ENCODE data around the gene SYT1. TPM values are rescaled to one million over a fixed set of nuclear protein-coding genes. Genes with fewer than 3 reads are reported as not detected.

SYT1 gene
- total RNA-seq, 2 donors from 2014 or later, result 1.3 to 1.9 TPM

DNA sequence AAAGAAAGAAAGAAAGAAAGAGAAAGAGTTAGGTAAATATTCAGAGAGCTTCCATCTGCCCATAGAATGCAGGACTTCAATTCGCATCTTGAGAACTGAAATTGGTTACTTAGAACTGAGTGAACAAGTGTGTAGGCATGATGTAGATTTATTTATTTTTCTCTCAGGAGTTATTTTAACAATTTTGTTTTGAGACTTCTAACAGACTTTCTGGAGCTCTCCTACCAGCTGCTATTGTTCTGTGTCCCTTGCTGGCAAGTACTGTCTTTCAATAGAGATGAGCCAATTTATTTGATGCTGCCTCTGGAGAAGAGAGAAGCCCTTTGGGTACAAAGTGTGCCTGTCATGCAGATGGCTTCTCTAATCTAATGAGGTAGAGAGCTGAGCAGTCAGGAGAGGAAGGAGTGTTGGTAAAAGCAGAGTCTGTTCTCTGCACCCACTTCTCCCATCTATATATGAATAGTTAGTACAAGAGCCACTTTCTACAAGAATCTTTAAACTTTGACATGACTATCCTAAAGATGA lies 67.0 kb downstream of the SYT1 start:
- Histone ChIP-seq H3K27me3 (replicated peaks; ENCODE audit: insufficient read depth) (no peaks in the 10 kb centered on the region), H3K9me3 (no peaks in the 10 kb centered on the region), H3K4me3 (no peak overlapping the region), H3K4me1 (ENCODE audit: control insufficient read depth in 1 of 2, low read depth in 2 of 2) (no peaks in the 10 kb centered on the region), H3K36me3 (no peaks in the 10 kb centered on the region), H3K27ac (no peak overlapping the region)
- no peak for ATAC-seq (ENCODE audit: insufficient number of reproducible peaks, low FRiP score, low read depth)
- no peak for DNase-seq (ENCODE audit: low spot score)
- no peak for TF ChIP-seq CTCF (IDR thresholded peaks at IDR 0.05)

DNA sequence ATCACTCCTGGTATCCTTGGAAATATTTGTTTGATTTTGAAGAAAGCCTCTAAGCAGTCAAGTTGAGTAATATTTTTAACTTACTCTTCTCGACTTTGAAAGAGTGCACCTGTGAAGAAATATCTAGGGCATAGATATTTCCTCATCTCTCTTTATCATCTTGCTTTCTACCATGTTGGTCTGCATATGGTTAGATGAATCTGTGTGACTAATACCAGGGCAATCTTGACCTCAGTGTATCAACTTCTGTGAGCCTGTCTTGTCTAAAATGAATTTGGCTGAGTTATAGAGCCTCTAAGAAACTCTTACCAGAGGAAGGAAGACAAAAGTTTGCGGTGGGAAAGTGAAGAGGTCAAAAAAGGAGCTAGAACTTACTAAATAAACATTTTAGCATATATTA lies 68.4 kb downstream of the SYT1 start:
- Histone ChIP-seq H3K4me1 (ENCODE audit: control insufficient read depth in 1 of 2, low read depth in 2 of 2) (no peaks in the 10 kb centered on the region), H3K9me3 (no peaks in the 10 kb centered on the region), H3K27me3 (replicated peaks; ENCODE audit: insufficient read depth) (no peaks in the 10 kb centered on the region), H3K36me3 (no peaks in the 10 kb centered on the region), H3K4me3 (no peak overlapping the region), H3K27ac (no peak overlapping the region)
- no peak for ATAC-seq (ENCODE audit: insufficient number of reproducible peaks, low FRiP score, low read depth)
- DNase-seq (ENCODE audit: low spot score), result no peak
- no peak for TF ChIP-seq CTCF (IDR thresholded peaks at IDR 0.05)

- no peak for ATAC-seq (ENCODE audit: insufficient number of reproducible peaks, low FRiP score, low read depth)
- Histone ChIP-seq H3K27ac (no peak overlapping the region), H3K4me3 (no peak overlapping the region)
Measured at GRCh38 chr12:78938341-78939084, 73.9 kb downstream of the SYT1 start.

DNA sequence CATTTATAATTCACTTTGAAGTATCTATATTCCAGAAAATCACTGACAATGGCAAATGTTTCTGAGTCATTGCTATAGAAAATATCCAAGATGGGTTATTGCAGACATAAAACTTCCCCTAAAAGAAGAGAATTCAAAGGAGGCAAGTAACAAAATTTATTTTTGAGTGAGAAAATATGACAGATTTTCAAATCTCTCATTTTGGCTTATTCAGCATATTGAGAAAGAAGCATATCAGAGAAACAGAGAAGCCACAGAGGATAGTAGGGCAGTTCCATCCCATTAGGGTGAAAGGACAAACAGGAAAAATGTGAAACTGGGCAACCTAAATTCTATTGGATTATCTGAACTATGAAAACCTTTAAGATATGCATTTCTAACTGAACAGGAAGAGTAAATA lies 85.0 kb downstream of the SYT1 start:
- ATAC-seq (ENCODE audit: insufficient number of reproducible peaks, low FRiP score, low read depth), result no peak
- TF ChIP-seq CTCF (IDR thresholded peaks at IDR 0.05), result no peak

More at GRCh38 chr12:78938341-78939084, 73.9 kb downstream of the SYT1 start:
- Histone ChIP-seq H3K4me1 (ENCODE audit: control insufficient read depth in 1 of 2, low read depth in 2 of 2) (no peaks in the 10 kb centered on the region), H3K27me3 (replicated peaks; ENCODE audit: insufficient read depth) (no peaks in the 10 kb centered on the region), H3K9me3 (no peaks in the 10 kb centered on the region), H3K36me3 (no peaks in the 10 kb centered on the region)
- TF ChIP-seq CTCF (IDR thresholded peaks at IDR 0.05), result no peak
- no peak for DNase-seq (ENCODE audit: low spot score)

DNA sequence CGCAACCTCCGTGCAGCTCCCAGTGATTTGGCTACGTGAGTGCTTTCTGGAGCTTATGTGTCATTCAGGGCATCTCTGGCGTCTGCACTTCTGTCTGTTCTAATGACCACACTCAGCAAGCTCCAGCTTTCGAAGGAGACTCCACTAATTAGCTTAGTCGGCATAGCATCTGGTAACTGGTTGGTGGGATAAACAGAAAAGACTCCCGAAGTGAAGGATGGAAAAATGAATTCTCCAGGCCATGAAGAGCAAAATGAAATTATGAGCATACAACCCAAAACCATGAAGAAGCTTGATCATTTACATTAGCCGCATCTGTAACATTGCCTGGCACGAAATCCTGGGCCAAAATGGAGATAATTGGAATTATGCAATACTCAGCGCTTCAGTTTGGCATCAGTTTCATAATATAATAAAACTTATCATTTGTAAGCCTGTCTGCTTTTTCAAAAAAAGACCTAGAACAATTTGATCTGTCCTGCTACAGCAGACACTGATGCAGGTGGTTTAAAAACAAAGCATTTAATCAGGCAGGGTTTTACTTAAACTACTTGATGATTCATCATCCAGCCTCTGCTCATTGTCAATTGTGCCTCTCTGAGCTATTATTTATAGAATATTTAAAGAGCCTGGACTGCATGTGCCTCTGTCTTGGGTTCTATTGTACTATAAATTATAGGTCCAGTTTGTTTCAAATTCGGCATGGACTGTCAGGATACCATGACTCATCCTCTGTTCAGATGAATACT lies 87.4 kb downstream of the SYT1 start:
- H3K4me1 ChIP-seq (ENCODE audit: control insufficient read depth in 1 of 2, low read depth in 2 of 2), result no peaks in the 10 kb centered on the region
- H3K27me3 ChIP-seq (replicated peaks; ENCODE audit: insufficient read depth), result no peaks in the 10 kb centered on the region
- H3K9me3 ChIP-seq, result no peaks in the 10 kb centered on the region
- no peak overlapping the region for H3K4me3 ChIP-seq
- TF ChIP-seq CTCF (IDR thresholded peaks at IDR 0.05), result no peak
- no peak for ATAC-seq (ENCODE audit: insufficient number of reproducible peaks, low FRiP score, low read depth)
- no peak for DNase-seq (ENCODE audit: low spot score)
- H3K36me3 ChIP-seq, result no peaks in the 10 kb centered on the region
- H3K27ac ChIP-seq, result no peak overlapping the region

More for the DNA sequence above, 85.0 kb downstream of the SYT1 start:
- Histone ChIP-seq H3K27me3 (replicated peaks; ENCODE audit: insufficient read depth) (no peaks in the 10 kb centered on the region), H3K9me3 (no peaks in the 10 kb centered on the region), H3K36me3 (no peaks in the 10 kb centered on the region), H3K4me1 (ENCODE audit: control insufficient read depth in 1 of 2, low read depth in 2 of 2) (no peaks in the 10 kb centered on the region), H3K27ac (no peak overlapping the region), H3K4me3 (no peak overlapping the region)
- DNase-seq (ENCODE audit: low spot score), result no peak

All from thoracic aorta (tissue), 2 donors.